LHCN-M2 (cell line): ENCODE measurements around the gene NHERF2. TPM values are rescaled to one million over a fixed set of nuclear protein-coding genes. Genes with fewer than 3 reads are reported as not detected.

Experiments
- DNase-seq: peaks from one replicate; pipeline ENCODE4 v3.0.0-alpha.2; 2012; ENCODE audit warnings: low read depth
- total RNA-seq: library from RNA; depleted of rRNA; stranded (reverse); fragments of >200 nt; gene quantifications from 2 replicates; pipeline ENCODE4 v1.2.3, GENCODE V29; 2014

NHERF2 gene
- total RNA-seq, 1 experiment from 2014 or later: 7.3 TPM

GRCh38 chr16:1990351-1991134, 36.2 kb upstream of the NHERF2 start:
- no peak for DNase-seq

GRCh38 chr16:1991135-1991551, 35.6 kb upstream of the NHERF2 start:
- DNase-seq: no peak

GRCh38 chr16:1991588-1991947, 35.1 kb upstream of the NHERF2 start:
- DNase-seq: no peak

GRCh38 chr16:1991948-1992703, 34.6 kb upstream of the NHERF2 start:
- DNase-seq: peak; percentile 73

- DNase-seq: no peak
These were observed 33.9 kb upstream of the NHERF2 start for GRCh38 chr16:1992704-1993317.

- no peak for DNase-seq
These were observed 33.0 kb upstream of the NHERF2 start for GRCh38 chr16:1993731-1994131.

- DNase-seq: no peak
These were observed 29.0 kb upstream of the NHERF2 start for GRCh38 chr16:1997494-1998359.

- no peak for DNase-seq
These were observed 28.3 kb upstream of the NHERF2 start for GRCh38 chr16:1998360-1998835.

- DNase-seq: no peak
These were observed 27.6 kb upstream of the NHERF2 start for GRCh38 chr16:1998852-1999801.

- no peak for DNase-seq
These were observed 26.7 kb upstream of the NHERF2 start for GRCh38 chr16:1999866-2000514.

GRCh38 chr16:2001035-2001434, 25.7 kb upstream of the NHERF2 start:
- DNase-seq: no peak

GRCh38 chr16:2001456-2002355, 25.0 kb upstream of the NHERF2 start:
- no peak for DNase-seq

GRCh38 chr16:2002406-2003230, 24.1 kb upstream of the NHERF2 start:
- no peak for DNase-seq

- no peak for DNase-seq
These were observed 23.4 kb upstream of the NHERF2 start for GRCh38 chr16:2003231-2003826.

GRCh38 chr16:2003827-2004641, 22.7 kb upstream of the NHERF2 start:
- DNase-seq: peak; percentile 97

- no peak for DNase-seq
These were observed 21.7 kb upstream of the NHERF2 start for GRCh38 chr16:2004795-2005517.
